Neural cell (in vitro differentiated cells): ENCODE measurements around the gene TRNAU1AP. TPM values are rescaled to one million over a fixed set of nuclear protein-coding genes. Genes with fewer than 3 reads are reported as not detected.

Experiments used
- H2AFZ ChIP-seq: fragments of 200-600, 300-800 bp; sonication (generic), shearing (Covaris generic); 2 replicates; pipeline ENCODE4 v1.6.0; 2014; ENCODE audit warnings: low read depth, mild to moderate bottlenecking, antibody characterized with exemption, low read length, moderate library complexity
- H3F3A ChIP-seq: fragments of 200-600 bp; shearing (Covaris generic); 2 replicates; pipeline ENCODE4 v1.6.1; 2016; ENCODE audit warnings: mild to moderate bottlenecking, moderate library complexity, mixed read lengths, antibody characterized with exemption, low read length; ENCODE audit not compliant: insufficient read depth, poor library complexity, severe bottlenecking
- H3K27ac ChIP-seq: fragments of 200-600, 300-800 bp; sonication (generic), shearing (Covaris generic); 2 replicates; pipeline ENCODE4 v1.5.1; 2014; ENCODE audit warnings: mild to moderate bottlenecking, low read length, moderate library complexity
- H3K27me3 ChIP-seq: fragments of 300-800, 200-600 bp; sonication (generic), shearing (Covaris generic); 2 replicates; pipeline ENCODE4 v1.6.0; 2014; ENCODE audit warnings: mild to moderate bottlenecking, low read depth, low read length, moderate library complexity; ENCODE audit not compliant: insufficient read depth
- H3K36me3 ChIP-seq: fragments of 300-800, 200-600 bp; sonication (generic), shearing (Covaris generic); 2 replicates; pipeline ENCODE4 v1.5.1; 2014; ENCODE audit warnings: mild to moderate bottlenecking, antibody characterized with exemption, low read length, moderate library complexity; ENCODE audit not compliant: insufficient read depth
- H3K4me2 ChIP-seq: fragments of 300-800, 200-600 bp; sonication (generic), shearing (Covaris generic); 2 replicates; pipeline ENCODE4 v1.6.0; 2014; ENCODE audit warnings: mild to moderate bottlenecking, low read length
- H3K4me3 ChIP-seq: fragments of 300-800, 200-600 bp; sonication (generic), shearing (Covaris generic); 2 replicates; pipeline ENCODE4 v1.5.1; 2014; ENCODE audit warnings: mild to moderate bottlenecking, low read length, moderate library complexity
- H3K79me2 ChIP-seq: fragments of 200-600 bp; shearing (Covaris generic); replicated peaks from 2 replicates; pipeline ENCODE4 v1.6.0; 2014; ENCODE audit warnings: mild to moderate bottlenecking, low read length, moderate library complexity; ENCODE audit not compliant: insufficient read depth
- H3K9ac ChIP-seq: fragments of 300-800, 200-600 bp; sonication (generic), shearing (Covaris generic); 2 replicates; pipeline ENCODE4 v1.6.1; 2016; ENCODE audit warnings: mild to moderate bottlenecking, low read length, mixed read lengths
- H3K9me2 ChIP-seq: fragments of 200-600 bp; shearing (Covaris generic); 2 replicates; pipeline ENCODE4 v1.6.1; 2016; ENCODE audit warnings: mild to moderate bottlenecking, low read length, mixed read lengths; ENCODE audit not compliant: insufficient read depth
- H3K9me3 ChIP-seq: fragments of 200-600, 300-800 bp; sonication (generic), shearing (Covaris generic); 2 replicates; pipeline ENCODE4 v1.6.1; 2016; ENCODE audit warnings: mild to moderate bottlenecking, mixed run types, low read length, moderate library complexity, mixed read lengths
- H4K20me1 ChIP-seq: fragments of 200-600 bp; shearing (Covaris generic); 2 replicates; pipeline ENCODE4 v1.6.1; 2016; ENCODE audit warnings: mild to moderate bottlenecking, mixed run types; ENCODE audit not compliant: insufficient read depth
- EP300 ChIP-seq: fragments of 450-650 bp; conservative IDR thresholded peaks from 2 replicates; pipeline ENCODE4 v1.6.1; 2014; ENCODE audit warnings: antibody characterized with exemption, mild to moderate bottlenecking, moderate library complexity; ENCODE audit not compliant: poor library complexity, severe bottlenecking
- EZH2 ChIP-seq: fragments of 200-600, 300-800 bp; shearing (Covaris generic), sonication (generic); IDR thresholded peaks from 2 replicates; pipeline ENCODE4 v1.6.1; 2014; ENCODE audit warnings: antibody characterized with exemption, low read length, borderline replicate concordance, mild to moderate bottlenecking; ENCODE audit not compliant: insufficient read depth, poor library complexity, severe bottlenecking
- MXI1 ChIP-seq: fragments of 450-650 bp; conservative IDR thresholded peaks from 2 replicates; pipeline ENCODE4 v1.6.1; 2014; ENCODE audit warnings: antibody characterized with exemption, mild to moderate bottlenecking; ENCODE audit not compliant: poor library complexity, severe bottlenecking
- POLR2AphosphoS5 ChIP-seq: IDR thresholded peaks from 2 replicates; pipeline ENCODE4 v1.6.1; 2012
- RAD21 ChIP-seq: fragments of 450-650 bp; conservative IDR thresholded peaks from 2 replicates; pipeline ENCODE4 v1.6.1; 2014; ENCODE audit warnings: antibody characterized with exemption, mild to moderate bottlenecking, moderate library complexity
- SMC3 ChIP-seq: fragments of 450-650 bp; conservative IDR thresholded peaks from 2 replicates; pipeline ENCODE4 v1.6.1; 2014; ENCODE audit warnings: antibody characterized with exemption, mild to moderate bottlenecking, moderate library complexity; ENCODE audit not compliant: poor library complexity
- TAF1 ChIP-seq: IDR thresholded peaks from 2 replicates; pipeline ENCODE4 v1.6.1; 2012; ENCODE audit warnings: low read depth
- polyA plus RNA-seq: library from polyadenylated mRNA; depleted of rRNA; stranded (reverse); fragments of >200 nt; gene quantifications from 2 replicates; pipeline ENCODE4 v1.2.3, GENCODE V29; 2014
- TF ChIP-seq, protein P1 (sequence below): fragments of 450-650 bp; IDR thresholded peaks from 2 replicates; pipeline ENCODE4 v1.5.1; 2014; ENCODE audit warnings: antibody characterized with exemption, mild to moderate bottlenecking, moderate library complexity; ENCODE audit not compliant: poor library complexity, severe bottlenecking
- TF ChIP-seq, protein P2 (sequence below): IDR thresholded peaks from 2 replicates; pipeline ENCODE4 v1.6.1; 2012; ENCODE audit warnings: borderline replicate concordance

TRNAU1AP gene
- polyA plus RNA-seq, 1 donor from 2014 or later = 91.6 TPM

DNA sequence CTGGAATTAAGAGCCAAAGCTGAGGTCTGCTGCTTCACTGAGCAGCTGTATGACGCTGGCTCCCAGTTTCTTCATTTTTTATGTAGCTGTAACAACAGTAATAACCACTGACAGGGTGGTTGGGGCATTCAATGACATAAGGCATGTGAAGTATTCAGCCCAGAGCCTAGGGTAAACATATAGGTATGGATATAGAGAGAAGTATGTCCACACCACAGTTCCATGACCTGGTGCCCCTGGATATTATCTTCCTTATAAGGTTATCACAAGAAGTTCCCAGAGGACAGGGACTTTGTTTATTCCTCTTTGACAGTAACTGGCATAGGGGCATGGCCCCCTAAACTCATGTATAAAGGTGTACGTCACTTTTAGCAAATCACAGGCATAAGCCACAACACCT lies 53.9 kb downstream of the TRNAU1AP start:
- no peak overlapping the region for H3K27ac ChIP-seq
- no peaks in the 10 kb centered on the region for H4K20me1 ChIP-seq
- no peak overlapping the region for H3K4me3 ChIP-seq
- no peaks in the 10 kb centered on the region for H3K9me3 ChIP-seq
- H3K79me2 ChIP-seq = no peaks in the 10 kb centered on the region
- TF ChIP-seq TAF1 = no peak
- TF ChIP-seq MXI1 = no peak
- TF ChIP-seq EZH2 = no peak
- TF ChIP-seq EP300 = no peak
- TF ChIP-seq, protein P1, sequence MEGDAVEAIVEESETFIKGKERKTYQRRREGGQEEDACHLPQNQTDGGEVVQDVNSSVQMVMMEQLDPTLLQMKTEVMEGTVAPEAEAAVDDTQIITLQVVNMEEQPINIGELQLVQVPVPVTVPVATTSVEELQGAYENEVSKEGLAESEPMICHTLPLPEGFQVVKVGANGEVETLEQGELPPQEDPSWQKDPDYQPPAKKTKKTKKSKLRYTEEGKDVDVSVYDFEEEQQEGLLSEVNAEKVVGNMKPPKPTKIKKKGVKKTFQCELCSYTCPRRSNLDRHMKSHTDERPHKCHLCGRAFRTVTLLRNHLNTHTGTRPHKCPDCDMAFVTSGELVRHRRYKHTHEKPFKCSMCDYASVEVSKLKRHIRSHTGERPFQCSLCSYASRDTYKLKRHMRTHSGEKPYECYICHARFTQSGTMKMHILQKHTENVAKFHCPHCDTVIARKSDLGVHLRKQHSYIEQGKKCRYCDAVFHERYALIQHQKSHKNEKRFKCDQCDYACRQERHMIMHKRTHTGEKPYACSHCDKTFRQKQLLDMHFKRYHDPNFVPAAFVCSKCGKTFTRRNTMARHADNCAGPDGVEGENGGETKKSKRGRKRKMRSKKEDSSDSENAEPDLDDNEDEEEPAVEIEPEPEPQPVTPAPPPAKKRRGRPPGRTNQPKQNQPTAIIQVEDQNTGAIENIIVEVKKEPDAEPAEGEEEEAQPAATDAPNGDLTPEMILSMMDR = no peak
- TF ChIP-seq SMC3 = no peak
- TF ChIP-seq RAD21 = no peak
- TF ChIP-seq, protein P2, sequence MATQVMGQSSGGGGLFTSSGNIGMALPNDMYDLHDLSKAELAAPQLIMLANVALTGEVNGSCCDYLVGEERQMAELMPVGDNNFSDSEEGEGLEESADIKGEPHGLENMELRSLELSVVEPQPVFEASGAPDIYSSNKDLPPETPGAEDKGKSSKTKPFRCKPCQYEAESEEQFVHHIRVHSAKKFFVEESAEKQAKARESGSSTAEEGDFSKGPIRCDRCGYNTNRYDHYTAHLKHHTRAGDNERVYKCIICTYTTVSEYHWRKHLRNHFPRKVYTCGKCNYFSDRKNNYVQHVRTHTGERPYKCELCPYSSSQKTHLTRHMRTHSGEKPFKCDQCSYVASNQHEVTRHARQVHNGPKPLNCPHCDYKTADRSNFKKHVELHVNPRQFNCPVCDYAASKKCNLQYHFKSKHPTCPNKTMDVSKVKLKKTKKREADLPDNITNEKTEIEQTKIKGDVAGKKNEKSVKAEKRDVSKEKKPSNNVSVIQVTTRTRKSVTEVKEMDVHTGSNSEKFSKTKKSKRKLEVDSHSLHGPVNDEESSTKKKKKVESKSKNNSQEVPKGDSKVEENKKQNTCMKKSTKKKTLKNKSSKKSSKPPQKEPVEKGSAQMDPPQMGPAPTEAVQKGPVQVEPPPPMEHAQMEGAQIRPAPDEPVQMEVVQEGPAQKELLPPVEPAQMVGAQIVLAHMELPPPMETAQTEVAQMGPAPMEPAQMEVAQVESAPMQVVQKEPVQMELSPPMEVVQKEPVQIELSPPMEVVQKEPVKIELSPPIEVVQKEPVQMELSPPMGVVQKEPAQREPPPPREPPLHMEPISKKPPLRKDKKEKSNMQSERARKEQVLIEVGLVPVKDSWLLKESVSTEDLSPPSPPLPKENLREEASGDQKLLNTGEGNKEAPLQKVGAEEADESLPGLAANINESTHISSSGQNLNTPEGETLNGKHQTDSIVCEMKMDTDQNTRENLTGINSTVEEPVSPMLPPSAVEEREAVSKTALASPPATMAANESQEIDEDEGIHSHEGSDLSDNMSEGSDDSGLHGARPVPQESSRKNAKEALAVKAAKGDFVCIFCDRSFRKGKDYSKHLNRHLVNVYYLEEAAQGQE = no peak
- no peak for TF ChIP-seq POLR2AphosphoS5
- H3K4me2 ChIP-seq = no peak overlapping the region
- no peaks in the 10 kb centered on the region for H3F3A ChIP-seq
- H3K9me2 ChIP-seq = no peaks in the 10 kb centered on the region
- H3K27me3 ChIP-seq = no peaks in the 10 kb centered on the region
- H3K9ac ChIP-seq = no peak overlapping the region
- no peak overlapping the region for H2AFZ ChIP-seq
- no peaks in the 10 kb centered on the region for H3K36me3 ChIP-seq

DNA sequence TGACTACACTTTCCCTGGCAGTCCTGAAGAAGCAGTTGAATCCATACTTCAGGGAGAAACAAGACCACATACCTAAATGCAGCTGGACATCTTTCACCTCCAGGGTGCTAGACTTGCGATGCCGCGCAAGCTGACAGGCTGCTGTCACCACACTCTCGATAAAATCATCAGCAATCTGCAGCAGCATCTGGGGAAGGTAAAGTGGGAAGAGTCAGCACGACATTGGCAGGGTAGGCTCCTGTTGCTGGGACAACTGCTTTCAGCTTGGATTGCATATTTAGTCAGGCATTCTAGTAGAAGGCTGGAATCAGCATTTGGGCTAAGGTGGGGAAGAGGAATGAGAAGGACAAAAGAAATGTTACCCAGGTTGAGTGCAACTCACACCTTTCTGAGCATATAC lies 60.3 kb downstream of the TRNAU1AP start:
- Histone ChIP-seq H3K27ac (no peak overlapping the region), H3K4me3 (no peak overlapping the region), H3K9me2 (no peaks in the 10 kb centered on the region), H3K4me2 (no peak overlapping the region), H3K36me3 (no peaks in the 10 kb centered on the region), H3K27me3 (no peaks in the 10 kb centered on the region), H2AFZ (no peak overlapping the region), H3K79me2 (no peaks in the 10 kb centered on the region), H3K9me3 (no peaks in the 10 kb centered on the region), H3K9ac (no peak overlapping the region), H3F3A (no peaks in the 10 kb centered on the region), H4K20me1 (no peaks in the 10 kb centered on the region)
- no peak for TF ChIP-seq POLR2AphosphoS5
- no peak for TF ChIP-seq EZH2
- no peak for TF ChIP-seq TAF1
- TF ChIP-seq EP300 = no peak
- TF ChIP-seq, protein P1 = no peak
- TF ChIP-seq, protein P2 = no peak
- TF ChIP-seq SMC3 = no peak
- no peak for TF ChIP-seq MXI1
- TF ChIP-seq RAD21 = no peak
